H7 (cell line): Measurements from ENCODE around the gene NTN1. TPM values are rescaled to one million over a fixed set of nuclear protein-coding genes. Genes with fewer than 3 reads are reported as not detected.

Source experiments
- DNase-seq: peaks from one replicate; pipeline ENCODE4 v3.0.0; 2012
- H3K27me3 ChIP-seq: 2 replicates; pipeline ENCODE4 v1.6.0; 2011; ENCODE audit warnings: mild to moderate bottlenecking, low read length; ENCODE audit not compliant: control insufficient read depth, insufficient read depth
- H3K36me3 ChIP-seq: replicated peaks from 2 replicates; pipeline ENCODE4 v1.5.1; 2011; ENCODE audit warnings: low read length; ENCODE audit not compliant: control insufficient read depth, insufficient read depth
- H3K4me3 ChIP-seq: 2 replicates; pipeline ENCODE4 v1.5.1; 2011; ENCODE audit warnings: low read depth, mild to moderate bottlenecking, control low read depth, low read length, moderate library complexity; ENCODE audit not compliant: insufficient read depth
- total RNA-seq: library from RNA; depleted of rRNA; stranded (reverse); fragments of >200 nt; shearing (Covaris generic); gene quantifications from 2 replicates; pipeline ENCODE4 v1.2.3, GENCODE V29; 2014

The NTN1 gene
- total RNA-seq, 1 experiment from 2014 or later: 19.1 TPM

DNA sequence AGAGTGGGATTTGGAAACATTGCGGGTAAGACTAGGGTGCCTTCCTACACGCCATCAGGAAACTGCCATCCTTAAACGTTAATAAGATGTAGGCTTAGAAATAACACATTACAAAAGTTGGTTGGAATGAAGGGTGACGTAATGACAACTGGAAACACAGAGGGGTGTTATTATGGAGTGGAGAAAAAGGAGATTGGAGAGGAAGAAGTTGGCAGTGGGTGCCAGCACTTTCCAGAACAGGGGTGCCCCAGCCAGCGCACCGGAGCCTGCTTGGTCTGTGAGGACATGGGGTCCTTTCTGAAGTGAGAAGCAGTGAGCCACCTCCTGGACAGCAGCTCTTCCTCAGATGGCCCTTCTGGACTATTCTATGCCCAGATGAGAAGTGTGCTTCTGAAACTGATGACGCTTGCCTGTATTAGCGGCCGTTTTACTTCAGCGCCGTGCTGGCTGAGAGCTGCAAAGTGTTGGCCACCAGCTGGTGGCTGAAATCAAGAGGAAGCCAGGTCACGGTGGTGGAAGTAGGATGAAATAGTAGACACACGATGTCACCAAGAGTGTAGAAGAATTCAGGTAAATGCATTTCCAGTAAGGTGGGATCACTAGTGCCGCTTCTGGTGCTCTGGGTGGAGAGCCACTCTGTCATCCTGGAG, 244.8 kb downstream of the NTN1 start:
- Histone ChIP-seq H3K27me3 (no peaks in the 10 kb centered on the region), H3K4me3 (no peak overlapping the region), H3K36me3 (no peaks in the 10 kb centered on the region)
- DNase-seq: no peak

- Histone ChIP-seq H3K4me3 (no peak overlapping the region), H3K27me3 (no peaks in the 10 kb centered on the region), H3K36me3 (no peaks in the 10 kb centered on the region)
- DNase-seq: no peak
Measured at GRCh38 chr17:9266697-9267117, 245.4 kb downstream of the NTN1 start.

- Histone ChIP-seq H3K4me3 (no peak overlapping the region), H3K36me3 (no peaks in the 10 kb centered on the region), H3K27me3 (no peaks in the 10 kb centered on the region)
- DNase-seq: no peak
Measured at GRCh38 chr17:9268546-9268945, 247.2 kb downstream of the NTN1 start.

- no peak for DNase-seq
- Histone ChIP-seq H3K27me3 (no peaks in the 10 kb centered on the region), H3K4me3 (no peak overlapping the region)
Measured at GRCh38 chr17:9269350-9270035, 248.2 kb downstream of the NTN1 start.

GRCh38 chr17:9270921-9271320, 249.6 kb downstream of the NTN1 start:
- H3K27me3 ChIP-seq: no peaks in the 10 kb centered on the region
- no peaks in the 10 kb centered on the region for H3K36me3 ChIP-seq
- no peak overlapping the region for H3K4me3 ChIP-seq
- DNase-seq: no peak

More at GRCh38 chr17:9269350-9270035, 248.2 kb downstream of the NTN1 start:
- no peaks in the 10 kb centered on the region for H3K36me3 ChIP-seq

- no peaks in the 10 kb centered on the region for H3K36me3 ChIP-seq
- H3K27me3 ChIP-seq: no peaks in the 10 kb centered on the region
- H3K4me3 ChIP-seq: no peak overlapping the region
- DNase-seq: no peak
Measured at GRCh38 chr17:9271989-9272388, 250.7 kb downstream of the NTN1 start.

DNA sequence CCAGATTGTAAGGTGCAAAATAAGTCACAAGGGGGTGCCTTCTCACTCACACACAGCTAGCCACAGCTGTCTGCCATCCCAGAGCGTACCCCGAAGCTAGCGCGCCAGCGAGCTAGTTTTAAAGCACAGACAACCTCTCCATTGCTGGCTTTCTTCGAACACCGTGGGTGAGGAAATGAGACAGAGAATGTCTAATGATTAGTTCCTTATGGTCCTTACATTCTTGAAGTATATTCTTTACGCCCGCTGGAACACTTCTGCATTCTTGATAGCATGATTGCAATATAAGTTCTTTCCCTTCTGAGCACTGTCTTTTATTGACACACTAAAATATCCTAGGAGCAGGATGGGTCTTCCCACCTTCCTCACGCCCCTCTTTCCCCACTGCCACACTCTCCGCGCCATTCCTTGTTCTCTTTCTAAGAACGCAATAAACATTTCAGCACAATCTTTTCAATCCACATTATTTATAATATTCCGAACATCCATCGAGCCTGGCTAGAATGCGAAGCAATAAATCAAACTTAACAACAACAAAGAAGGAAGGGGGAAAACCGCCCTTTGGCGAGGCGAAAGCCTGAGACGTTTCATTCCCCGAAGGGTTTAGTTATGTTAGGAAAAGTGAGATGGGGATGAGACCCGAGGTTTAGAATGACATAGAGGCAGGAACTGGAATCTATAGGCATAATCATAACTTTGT, 251.3 kb downstream of the NTN1 start:
- Histone ChIP-seq H3K36me3 (no peaks in the 10 kb centered on the region), H3K27me3 (no peaks in the 10 kb centered on the region), H3K4me3 (no peak overlapping the region)
- DNase-seq: no peak

GRCh38 chr17:9273428-9274391, 252.4 kb downstream of the NTN1 start:
- no peaks in the 10 kb centered on the region for H3K27me3 ChIP-seq
- H3K4me3 ChIP-seq: no peak overlapping the region
- no peaks in the 10 kb centered on the region for H3K36me3 ChIP-seq
- no peak for DNase-seq

DNA sequence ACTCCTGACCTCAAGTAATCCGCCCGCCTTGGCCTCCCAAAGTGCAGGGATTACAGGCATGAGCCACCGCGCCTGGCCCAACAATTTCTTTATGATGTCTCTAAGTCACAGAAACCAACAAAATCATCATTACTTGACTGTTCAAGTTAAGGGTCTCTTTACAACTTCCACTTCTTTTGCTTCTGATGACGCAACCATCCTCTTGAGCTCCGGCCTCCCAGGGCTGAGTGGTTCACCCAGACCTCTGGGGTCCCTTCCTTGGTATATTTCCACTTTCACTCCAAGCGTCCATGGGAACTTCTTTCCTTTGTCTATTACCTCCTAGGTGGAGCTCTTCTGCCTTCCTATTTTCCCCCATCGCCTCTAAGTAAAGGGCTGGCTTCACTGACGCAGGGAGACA, 253.7 kb downstream of the NTN1 start:
- no peaks in the 10 kb centered on the region for H3K36me3 ChIP-seq
- DNase-seq: no peak
- no peak overlapping the region for H3K4me3 ChIP-seq
- no peaks in the 10 kb centered on the region for H3K27me3 ChIP-seq

GRCh38 chr17:9279893-9280292, 258.6 kb downstream of the NTN1 start:
- H3K4me3 ChIP-seq: no peak overlapping the region
- no peak for DNase-seq

GRCh38 chr17:9283909-9284308, 262.6 kb downstream of the NTN1 start:
- DNase-seq: no peak
- Histone ChIP-seq H3K4me3 (no peak overlapping the region), H3K27me3 (no peaks in the 10 kb centered on the region), H3K36me3 (no peaks in the 10 kb centered on the region)

More at GRCh38 chr17:9279893-9280292, 258.6 kb downstream of the NTN1 start:
- Histone ChIP-seq H3K27me3 (no peaks in the 10 kb centered on the region), H3K36me3 (no peaks in the 10 kb centered on the region)

DNA sequence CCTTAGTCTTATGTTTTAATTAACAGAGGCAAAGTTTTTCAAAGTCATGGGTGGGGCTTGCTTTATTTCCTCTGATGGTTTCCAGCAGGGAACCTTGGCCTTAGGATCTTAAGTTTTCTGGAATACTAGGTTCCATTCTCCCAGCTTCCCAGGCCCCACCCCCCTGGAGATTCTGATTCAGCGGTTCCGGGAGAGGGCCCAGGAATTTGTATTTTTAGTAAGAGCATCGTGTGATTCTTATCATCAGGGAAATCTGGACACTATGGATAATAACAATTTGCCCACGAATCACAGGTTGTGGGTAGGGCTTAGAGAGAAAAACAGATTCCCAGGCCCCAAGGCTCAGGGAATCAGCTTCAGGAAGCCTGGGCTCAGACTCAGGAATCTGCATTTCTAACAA, 263.6 kb downstream of the NTN1 start:
- H3K4me3 ChIP-seq: no peak overlapping the region
- no peaks in the 10 kb centered on the region for H3K36me3 ChIP-seq
- no peaks in the 10 kb centered on the region for H3K27me3 ChIP-seq
- no peak for DNase-seq

GRCh38 chr17:9285602-9286427, 264.5 kb downstream of the NTN1 start:
- H3K4me3 ChIP-seq: no peak overlapping the region
- no peaks in the 10 kb centered on the region for H3K27me3 ChIP-seq
- DNase-seq: no peak
- H3K36me3 ChIP-seq: no peaks in the 10 kb centered on the region
